ENCODE data around the gene FRAS1.
"Not testable (repeated sequence)": the region's sequence is repeated elsewhere in the genome, so short reads cannot be mapped to it uniquely, and the experiment has no call there.

FRAS1 gene

DNA sequence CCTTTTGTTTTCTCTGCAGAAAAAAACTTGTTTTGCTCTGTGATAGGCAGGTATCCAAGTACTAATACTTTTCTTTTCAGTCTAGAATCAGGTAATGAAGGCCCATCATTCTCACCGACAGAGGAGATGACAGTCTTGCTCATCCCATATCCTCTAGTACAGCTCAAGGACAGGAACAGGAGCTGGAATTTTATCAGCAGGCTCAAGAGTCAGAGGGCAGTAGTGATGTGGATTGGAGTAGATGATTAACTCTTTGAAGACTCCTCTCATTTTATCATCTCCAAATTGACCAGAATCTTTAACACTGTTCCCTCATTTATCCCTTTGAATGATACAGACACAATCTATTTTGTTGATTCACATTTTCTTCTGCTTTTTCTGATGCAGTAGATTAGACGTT lies 162.7 kb downstream of the FRAS1 start:
- no peak for DNase-seq

DNA sequence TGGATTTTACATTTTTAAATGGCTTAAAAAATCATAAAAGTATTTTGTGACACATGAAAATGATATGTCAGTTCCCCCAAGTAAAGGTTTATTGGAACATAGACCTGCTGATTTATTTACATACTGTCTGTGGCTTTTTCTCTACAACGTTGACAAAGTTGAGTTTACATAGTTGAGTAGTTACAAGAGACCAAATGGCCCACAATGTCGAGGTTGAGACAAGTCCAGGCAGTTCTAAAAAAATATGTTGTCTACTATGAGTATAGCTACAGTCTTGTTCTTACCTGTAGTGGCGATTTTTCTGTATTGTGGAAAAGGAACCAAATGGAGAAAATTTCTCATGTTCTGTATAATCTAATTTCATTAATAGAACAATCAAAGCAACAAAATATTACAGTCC lies 163.2 kb downstream of the FRAS1 start:
- DNase-seq, result no peak

DNA sequence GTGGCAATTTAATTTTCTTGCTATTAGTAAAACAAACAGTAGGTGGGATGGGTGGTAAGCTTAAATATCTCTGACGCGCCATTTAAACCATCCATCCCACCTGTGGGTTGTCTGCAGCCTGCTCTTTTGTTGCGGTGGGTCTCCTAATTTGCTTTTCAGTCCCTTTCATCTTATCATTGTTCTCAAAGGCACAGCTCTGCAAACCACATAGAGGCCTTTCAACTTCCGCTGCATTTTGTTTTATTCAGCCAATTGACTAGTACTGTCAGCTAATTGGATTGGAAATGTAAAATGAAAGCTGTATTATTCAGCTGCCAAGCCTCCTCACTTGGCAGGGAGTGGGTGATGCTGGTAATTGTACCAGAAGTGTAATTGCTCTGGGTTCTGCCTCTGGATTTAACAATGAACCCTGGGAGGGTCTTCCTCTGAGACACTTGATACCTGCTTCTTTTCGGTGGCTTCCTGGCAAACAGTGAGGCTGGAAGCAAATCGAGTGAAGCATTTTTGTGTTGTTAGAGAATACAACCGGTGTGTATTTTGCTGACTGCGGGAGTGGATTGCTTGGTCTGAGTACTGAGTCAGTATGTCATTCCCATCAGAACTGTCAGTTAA lies 165.6 kb downstream of the FRAS1 start:
- no peak for DNase-seq

DNA sequence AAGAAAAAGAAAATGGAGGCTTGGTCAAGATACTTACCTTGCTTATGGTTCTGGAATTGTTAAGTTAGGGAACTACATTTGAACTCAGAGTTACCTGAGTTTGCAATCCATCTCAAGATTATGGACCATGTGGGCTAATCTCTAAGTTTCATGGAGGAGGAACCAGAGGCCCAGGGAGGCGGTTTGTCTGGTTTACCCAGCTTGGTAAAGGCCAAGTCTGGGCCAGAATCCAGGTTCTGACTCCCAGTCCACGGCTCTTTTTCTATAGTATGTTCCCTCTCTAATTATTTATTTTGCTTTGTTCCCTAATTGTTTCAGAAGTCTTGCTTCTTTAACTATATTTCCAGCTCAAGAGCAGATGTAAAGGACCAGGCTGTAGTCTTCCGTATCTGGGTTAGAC lies 168.1 kb downstream of the FRAS1 start:
- no peak for DNase-seq

DNA sequence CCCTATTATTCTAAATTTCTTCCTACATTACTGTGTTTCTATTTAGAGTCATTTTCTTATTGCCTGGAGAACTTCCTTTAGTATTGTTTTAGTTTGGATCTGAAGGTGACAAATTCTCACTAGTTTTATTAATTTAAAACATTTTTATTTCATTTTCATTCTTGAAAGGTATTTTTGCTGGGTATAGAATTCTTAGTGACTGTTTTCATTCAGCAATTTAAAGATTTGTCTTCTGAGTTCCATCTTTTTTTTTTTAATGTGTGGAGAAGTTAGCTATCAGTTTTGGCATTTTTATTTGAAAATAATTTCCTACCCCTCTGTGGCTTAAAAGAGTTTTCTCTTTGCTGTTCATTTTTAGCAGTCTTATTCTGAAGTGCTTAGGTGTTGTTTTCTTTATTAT lies 169.2 kb downstream of the FRAS1 start:
- no peak for DNase-seq

DNA sequence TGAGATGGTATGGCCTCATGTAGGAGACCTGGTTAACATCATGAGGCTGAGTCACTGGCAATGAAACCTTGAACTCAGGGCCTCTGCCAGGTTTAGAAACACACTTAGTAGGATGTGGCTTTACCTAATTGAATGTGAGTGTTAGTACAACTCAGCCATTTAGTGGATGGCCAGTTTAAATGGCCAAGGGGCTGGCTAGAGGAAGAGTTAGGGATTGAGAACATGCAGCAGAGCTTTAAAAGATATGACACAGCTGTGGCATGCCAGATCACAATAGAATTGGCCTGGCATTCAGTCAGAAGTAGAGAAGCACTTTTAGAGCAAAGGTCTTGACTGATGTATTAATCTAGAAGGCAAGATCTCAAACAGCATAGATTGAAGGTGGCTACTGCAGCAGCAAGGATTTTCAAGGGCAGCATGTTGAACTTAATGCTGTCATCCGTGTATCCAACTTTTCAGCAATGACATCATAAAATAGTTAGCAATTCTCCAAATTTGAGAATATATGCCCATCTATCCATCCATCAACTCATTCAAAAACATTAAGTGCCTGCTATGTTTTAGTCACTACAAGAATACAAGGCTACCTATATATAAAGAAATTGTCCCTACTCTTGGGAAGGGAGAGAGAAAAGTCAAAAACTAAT lies 170.4 kb downstream of the FRAS1 start:
- DNase-seq, result no peak

DNA sequence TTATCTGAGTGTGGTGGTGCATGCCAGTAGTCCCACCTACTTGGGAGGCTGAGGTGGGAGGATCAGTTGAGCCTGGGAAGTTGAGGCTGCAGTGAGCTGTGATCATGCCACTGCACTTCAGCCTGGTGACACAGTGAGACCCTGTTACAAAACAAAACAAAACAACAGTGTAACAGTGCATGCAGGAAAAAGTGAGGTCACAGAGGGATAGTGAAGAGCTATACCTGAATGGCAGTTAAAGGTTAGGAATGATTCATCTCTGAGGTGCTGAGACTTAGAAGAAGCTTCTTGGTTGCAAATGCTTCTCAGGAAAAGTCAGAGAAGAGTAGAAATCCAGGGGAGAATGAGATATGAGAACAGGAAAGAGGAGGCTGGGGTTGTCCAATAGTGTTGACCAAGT lies 178.7 kb downstream of the FRAS1 start:
- no peak for DNase-seq

DNA sequence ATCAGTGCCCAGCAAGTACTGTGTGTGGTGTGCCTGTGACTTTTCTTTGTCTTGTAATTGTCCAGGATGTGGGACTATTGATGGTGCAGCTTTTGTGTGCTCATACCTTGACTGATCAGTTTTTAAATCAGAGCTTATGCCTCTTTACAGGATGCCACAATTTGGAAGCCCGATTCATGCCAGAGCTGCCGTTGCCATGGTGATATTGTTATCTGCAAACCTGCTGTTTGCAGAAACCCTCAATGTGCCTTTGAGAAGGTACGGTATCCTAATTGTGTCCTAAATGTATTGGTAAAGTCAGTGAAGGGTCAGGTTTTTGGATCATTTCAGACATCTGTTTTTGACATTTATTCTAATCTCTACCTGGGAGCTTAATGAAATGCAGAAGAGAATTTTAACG lies 180.2 kb downstream of the FRAS1 start:
- no peak for DNase-seq

DNA sequence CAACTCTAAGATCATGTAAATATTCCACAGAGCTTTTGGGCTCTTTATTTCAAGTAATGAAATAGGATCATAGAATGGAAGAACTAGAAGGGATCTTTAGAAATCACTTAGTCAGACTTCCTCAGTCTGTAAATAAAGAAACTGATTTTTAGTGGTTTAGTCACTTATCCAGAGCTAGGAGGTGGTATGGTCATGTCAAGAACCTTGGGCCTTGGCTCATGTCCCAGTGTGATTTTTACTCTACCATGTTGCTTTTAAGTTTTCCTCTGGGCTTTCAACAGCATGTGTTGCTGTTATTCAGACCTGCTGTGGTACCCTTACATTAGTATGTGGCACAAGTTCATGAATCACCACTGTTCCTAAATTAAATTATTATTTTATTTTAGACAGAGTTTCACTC lies 184.9 kb downstream of the FRAS1 start:
- DNase-seq, result no peak

DNA sequence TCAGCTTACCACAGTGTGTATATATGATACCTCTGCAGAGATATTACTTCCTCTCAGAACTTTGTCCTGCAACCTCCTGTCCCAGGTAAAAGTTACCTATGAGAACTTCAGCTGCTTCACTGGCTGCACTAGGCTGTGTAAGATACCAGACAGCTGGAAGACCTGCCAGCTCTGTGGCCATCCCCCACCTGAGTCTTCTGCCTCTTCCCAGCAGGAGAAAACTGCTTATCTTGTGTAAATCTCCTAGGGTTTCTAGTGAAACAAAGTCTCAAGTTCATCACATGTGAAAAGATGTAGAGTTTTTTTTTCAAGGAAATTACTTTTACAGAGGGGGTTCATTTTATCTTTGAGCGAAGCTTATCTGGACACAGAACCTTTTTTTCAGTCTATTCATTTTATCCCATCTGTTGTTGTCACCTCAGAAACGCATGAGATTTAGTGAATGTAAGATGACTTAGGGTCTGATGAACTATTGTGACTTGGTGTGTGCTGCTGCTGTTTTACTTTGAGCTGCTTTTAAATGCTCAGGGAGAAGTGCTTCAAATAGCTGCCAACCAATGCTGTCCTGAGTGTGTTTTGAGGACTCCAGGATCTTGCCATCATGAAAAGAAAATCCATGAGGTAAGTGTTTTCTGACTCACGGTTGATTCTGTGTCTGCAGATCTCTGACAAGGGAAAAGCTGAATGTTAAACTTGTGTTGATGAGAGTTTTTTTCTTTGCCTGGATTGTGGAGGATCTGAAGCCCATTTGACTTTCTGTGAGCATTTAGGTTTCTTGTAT lies 187.8 kb downstream of the FRAS1 start:
- no peak for DNase-seq

DNA sequence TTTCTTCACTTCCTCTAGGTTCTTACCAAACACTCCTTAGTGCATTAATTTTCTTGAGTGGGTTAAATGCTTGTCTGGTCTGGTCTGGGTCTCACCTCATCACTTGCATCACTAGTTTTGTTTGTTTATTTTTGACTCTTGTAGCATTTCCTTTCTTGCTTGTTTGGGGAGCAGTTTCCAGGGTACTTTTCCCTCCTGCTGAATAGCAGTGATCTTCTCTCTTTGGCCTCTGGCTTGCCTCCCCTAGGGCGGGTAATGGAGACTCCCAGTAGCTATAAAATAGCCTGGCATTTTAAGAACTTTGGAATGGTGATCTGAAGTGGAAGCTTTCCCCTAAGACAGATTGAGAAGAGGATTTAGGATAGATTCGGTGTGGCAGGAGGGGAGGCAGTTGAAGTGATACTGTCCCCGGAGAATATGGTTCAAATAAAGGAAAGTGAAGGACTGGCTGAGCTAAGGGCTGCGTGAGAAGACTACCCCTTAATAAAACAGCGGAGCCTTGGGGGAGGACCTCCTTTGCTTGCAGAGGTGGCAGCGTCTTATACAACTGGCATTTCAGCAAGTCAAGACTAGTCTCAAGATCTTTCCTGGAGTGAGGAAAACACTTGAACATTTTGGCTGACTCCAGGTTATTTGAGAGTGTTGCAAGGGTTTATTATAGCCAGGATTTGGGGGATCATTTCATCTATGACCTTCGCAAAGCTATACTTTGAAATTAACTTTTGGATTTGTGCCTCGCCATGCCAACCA lies 190.6 kb downstream of the FRAS1 start:
- no peak for DNase-seq

DNA sequence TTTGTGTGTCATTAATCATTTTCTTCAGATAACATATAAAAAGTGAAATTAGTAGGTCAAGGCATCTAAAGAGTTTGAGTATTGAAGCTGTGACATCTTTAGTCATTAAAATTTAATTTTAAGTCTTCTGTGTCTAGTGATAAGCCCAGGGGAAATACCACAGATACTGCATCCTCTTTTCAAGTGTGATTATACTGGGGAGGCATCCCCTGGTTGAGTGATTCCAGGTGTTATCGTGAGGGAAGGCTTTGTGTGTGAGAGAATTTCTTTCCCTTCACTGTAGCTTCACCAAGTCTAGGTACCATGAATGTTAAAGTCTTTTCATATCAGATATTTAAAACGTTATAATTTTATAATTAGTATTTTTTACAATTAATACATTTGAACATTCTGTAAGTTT lies 193.4 kb downstream of the FRAS1 start:
- DNase-seq, result no peak

DNA sequence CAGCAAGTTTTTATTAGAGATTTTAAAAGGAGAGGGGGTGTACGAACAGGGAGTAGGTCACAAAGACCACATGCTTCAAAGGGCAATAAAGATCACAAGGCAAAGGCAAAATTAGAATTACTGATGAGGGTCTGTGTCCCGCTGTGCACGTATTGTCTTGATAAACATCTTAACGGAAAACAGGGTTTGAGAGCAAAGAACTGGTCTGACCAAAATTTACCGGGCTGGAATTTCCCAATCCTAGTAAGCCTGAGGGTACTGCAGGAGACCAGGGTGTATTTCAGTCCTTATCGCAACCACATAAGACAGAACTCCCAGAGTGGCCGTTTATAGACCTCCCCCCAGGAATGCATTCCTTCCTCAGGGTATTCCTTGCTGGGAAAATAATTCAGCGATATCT lies 195.7 kb downstream of the FRAS1 start:
- DNase-seq, result not testable (repeated sequence)

DNA sequence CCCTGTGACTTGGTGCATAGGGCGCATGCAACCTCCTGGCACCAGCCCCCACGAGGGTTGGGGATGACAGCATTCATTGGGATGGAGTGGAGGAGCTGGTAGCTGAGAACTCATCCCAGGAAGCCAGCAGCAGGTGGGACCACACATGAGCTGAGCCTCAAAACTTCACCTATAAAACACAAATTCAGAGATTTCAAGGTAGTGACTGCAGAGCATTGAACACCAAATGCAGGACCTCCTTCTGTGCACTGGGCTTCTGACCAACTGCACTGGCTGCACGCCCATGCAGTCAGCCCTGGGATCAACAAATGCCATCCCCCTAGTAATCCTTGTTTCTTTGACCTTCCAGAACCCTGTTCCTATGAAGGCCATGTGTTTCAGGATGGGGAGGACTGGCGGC lies 197.8 kb downstream of the FRAS1 start:
- no peak for DNase-seq

DNA sequence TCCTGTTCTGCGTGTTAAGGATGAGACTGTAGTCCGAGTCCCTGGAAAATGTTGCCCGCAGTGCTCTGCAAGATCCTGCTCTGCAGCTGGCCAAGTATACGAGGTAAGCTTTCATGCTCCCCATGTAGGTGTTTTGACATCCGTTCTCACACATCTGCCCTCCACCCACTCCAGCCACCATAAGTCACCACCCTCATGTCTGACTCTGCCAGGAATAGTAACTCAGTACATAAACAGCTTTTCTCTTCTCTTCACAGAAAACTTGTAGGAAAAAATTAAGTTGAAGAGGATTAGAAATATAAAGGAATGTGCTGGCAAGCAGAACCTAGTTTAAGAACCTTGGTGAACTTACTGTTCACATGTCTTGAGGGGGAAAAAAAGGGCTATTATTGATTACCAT lies 207.9 kb downstream of the FRAS1 start:
- no peak for DNase-seq

DNA sequence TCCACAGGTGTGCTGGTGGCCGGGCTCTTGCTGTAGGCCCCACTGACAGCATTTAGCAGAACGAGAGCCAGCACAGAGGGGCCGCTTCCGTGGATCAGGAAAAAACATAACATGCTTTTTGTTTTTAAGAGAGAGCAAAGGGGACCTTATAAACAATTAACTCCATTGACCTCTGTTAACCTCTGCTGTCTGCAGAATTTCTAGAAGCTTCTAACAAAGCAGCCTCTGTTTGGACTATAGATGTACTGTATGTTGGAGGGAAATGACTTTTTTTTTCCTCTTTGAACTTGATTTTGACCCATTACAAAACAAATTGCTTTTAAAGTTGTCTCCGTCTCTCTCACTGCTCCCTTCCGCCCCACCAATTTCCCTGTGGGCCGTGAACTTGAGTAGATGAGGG lies 210.7 kb downstream of the FRAS1 start:
- no peak for DNase-seq

DNA sequence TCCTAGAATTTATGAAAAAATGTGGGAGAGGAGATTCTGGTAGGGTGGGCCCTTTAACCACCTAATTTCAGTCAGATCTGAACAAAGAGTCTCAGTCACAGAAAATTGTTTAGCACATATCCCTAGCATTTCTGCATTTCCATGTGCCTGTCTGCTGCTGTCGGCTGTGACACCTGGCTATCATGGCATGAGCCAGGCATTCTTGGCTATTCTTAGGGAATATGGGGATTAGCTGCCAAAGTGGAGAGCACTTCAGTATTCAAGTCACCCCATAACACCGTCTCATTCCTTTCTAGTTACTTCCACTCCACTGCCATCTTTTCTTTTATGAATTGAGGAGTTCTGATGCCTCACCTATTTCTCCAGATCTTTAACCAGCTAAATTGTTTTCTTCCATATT lies 211.5 kb downstream of the FRAS1 start:
- DNase-seq, result no peak

DNA sequence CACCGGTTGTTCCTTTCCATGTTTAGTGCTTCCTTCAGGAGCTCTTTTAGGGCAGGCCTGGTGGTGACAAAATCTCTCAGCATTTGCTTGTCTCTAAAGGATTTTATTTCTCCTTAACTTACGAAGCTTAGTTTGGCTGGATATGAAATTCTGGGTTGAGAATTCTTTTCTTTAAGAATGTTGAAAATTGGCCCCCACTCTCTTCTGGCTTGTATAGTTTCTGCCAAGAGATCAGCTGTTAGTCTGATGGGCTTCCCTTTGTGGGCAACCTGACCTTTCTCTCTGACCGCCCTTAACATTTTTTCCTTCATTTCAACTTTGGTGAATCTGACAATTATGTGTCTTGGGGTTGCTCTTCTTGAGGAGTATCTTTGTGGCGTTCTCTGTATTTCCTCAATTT lies 218.3 kb downstream of the FRAS1 start:
- DNase-seq, result not testable (repeated sequence)

DNA sequence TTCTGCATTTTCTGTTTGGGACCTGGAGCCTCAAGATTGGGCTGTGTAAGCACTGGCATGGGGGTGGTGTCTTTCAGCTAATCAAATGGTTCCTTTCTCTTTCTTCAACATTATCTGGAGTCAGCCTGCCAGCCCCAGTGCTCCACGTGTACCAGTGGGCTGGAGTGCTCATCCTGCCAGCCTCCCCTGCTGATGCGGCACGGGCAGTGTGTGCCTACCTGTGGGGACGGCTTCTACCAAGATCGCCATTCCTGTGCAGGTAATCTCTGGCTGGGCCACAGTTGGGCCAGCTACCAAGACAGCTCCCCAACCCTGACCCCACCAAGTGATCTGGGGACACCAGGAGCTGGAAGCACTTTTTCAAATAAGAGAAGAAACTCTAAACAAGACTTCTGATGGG lies 229.2 kb downstream of the FRAS1 start:
- DNase-seq, result no peak

DNA sequence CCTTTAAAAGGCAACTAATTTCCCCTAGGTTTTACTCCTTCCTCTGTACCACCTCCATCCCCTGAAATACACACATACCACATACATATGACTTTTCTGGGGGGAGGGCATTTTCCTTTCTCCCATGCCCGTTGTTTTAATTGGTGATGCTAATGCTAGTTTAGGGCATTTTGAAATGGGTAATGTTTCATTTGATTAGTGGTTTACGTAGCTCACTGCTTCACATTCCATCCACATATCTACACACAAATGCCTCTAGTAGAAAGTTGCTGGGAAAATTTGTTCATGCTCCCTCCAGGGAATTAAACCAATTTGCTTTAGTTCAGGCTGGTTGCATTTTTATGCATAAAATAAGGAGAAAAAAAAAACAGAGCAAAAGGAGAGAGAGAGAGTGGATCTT lies 231.2 kb downstream of the FRAS1 start:
- no peak for DNase-seq

DNA sequence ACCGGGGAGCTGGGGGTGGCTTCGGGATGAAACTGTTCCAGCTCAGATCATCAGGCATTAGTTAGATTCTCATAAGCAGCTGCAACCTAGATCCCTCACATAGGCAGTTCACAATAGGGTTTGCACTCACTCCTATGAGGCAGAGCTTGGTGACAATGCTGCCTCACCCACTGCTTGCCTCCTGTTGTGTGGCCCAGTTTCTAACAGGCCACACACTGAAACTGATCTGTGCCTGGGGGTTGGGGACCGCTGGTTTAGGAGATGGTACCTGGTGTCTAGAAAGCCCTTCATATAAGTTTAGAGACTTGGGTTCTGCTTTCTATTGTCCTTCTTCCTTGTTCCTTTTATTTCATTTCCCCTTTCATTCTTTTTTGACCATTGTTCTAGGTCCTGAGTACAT lies 234.2 kb downstream of the FRAS1 start:
- DNase-seq, result no peak

DNA sequence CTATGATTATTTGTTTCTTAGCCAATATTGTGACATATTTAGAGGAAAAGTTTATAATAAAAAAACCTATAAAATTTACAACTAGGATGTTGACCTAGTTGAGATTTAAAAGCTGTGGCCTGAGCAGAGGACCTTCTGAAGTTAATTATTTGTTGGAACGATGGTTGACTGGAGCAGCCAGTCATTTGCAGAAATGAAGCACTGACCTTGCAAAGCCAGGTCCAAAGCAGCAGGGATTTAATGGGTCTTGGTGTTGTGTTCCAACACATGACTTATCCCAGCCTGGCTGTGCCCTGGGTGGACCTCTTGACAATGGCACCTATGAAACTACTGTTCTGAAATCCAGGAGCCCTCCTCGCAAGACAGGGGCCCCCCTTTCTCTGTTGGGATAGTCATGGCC lies 235.2 kb downstream of the FRAS1 start:
- DNase-seq, result no peak

DNA sequence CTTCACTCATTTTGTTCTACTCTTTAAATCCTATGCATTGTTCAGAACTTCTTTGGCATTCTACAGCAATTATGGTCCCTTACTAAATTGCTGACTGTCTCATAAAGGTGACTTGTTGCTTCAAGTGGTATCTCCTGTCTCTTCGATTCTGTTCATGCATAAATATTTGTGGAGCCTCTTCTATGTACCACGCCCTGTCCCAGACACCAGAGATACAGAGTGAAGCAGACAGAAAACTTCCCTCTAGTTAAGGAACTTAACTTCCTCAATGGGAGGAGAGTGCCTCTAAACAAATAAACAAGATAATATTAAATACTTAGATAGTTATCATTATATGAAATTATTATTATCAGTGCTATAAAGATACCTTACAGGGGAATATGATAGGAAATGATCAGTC lies 235.7 kb downstream of the FRAS1 start:
- DNase-seq, result no peak

DNA sequence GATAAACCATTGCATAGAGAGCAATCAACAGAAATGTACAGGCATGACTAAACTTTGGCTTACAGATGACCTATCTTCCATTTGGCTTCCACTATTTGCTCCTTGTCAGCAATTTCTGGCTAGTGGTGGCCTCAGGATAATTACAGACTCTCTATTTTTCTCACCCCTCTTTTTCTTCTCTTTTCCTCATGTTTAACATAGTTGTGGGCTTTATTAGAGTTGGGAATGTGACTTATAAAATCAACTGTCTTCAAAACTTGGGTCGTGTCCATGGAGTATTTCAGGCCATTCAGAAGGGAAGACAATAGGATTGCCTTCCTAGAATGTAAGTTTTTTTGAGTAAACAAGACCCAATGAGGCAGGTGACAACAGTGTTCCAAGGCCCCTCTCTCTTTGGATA lies 236.2 kb downstream of the FRAS1 start:
- no peak for DNase-seq

Data from SHP77 (cell line).